HepG2 (cell line): ENCODE measurements around the gene GPR37L1. TPM values are rescaled to one million over a fixed set of nuclear protein-coding genes. Genes with fewer than 3 reads are reported as not detected.

Experiments used
- ARID3A ChIP-seq: IDR thresholded peaks from 2 replicates; pipeline ENCODE4 v1.6.1; 2012; ENCODE audit warnings: low read depth, low read length, improper control_type of control experiment
- CERS6 ChIP-seq: sonication (generic); formaldehyde crosslinking; IDR thresholded peaks from 2 replicates; pipeline ENCODE4 v1.5.0; 2020; ENCODE audit warnings: missing genetic modification reagents
- EED ChIP-seq: sonication (generic); formaldehyde crosslinking; IDR thresholded peaks from 2 replicates; pipeline ENCODE4 v1.5.0; 2020; ENCODE audit warnings: mild to moderate bottlenecking, missing genetic modification reagents
- GFI1 ChIP-seq: sonication (generic); formaldehyde crosslinking; IDR thresholded peaks from 2 replicates; pipeline ENCODE4 v1.5.0; 2020; ENCODE audit warnings: missing genetic modification reagents, mild to moderate bottlenecking, borderline replicate concordance
- JDP2 ChIP-seq: sonication (generic); formaldehyde crosslinking; IDR thresholded peaks from 2 replicates; pipeline ENCODE4 v1.8.1; 2022; ENCODE audit warnings: missing genetic modification reagents, borderline replicate concordance
- MED1 ChIP-seq: sonication (generic); formaldehyde crosslinking; IDR thresholded peaks from 2 replicates; pipeline ENCODE4 v1.4.0; 2020; ENCODE audit warnings: missing genetic modification reagents
- MTERF4 ChIP-seq: sonication (generic); formaldehyde crosslinking; IDR thresholded peaks from 2 replicates; pipeline ENCODE4 v1.8.0; 2023; ENCODE audit warnings: mild to moderate bottlenecking, missing genetic modification reagents
- MYPOP ChIP-seq: sonication (generic); formaldehyde crosslinking; IDR thresholded peaks from 2 replicates; pipeline ENCODE4 v1.8.1; 2023; ENCODE audit warnings: mild to moderate bottlenecking, moderate library complexity, missing genetic modification reagents
- SP1 ChIP-seq, 2 experiments: fragments of 450-650 bp in 1 of 2; sonication (generic) in 1 of 2; formaldehyde crosslinking in 1 of 2; IDR thresholded peaks; 2 replicates each; pipeline versions ENCODE4 v1.4.0 to v1.6.1; 2016 to 2020; ENCODE audit warnings: missing genetic modification reagents in 1 of 2
- ZBTB46 ChIP-seq: sonication (generic); formaldehyde crosslinking; IDR thresholded peaks from 2 replicates; pipeline ENCODE4 v1.4.0; 2020; ENCODE audit warnings: mild to moderate bottlenecking, missing genetic modification reagents, borderline replicate concordance
- ZNF143 ChIP-seq: sonication (generic); formaldehyde crosslinking; IDR thresholded peaks from 2 replicates; pipeline ENCODE4 v1.4.0; 2020; ENCODE audit warnings: missing genetic modification reagents
- ZNF512B ChIP-seq: sonication (generic); formaldehyde crosslinking; IDR thresholded peaks from 2 replicates; pipeline ENCODE4 v1.5.1; 2020; ENCODE audit warnings: missing genetic modification reagents, mild to moderate bottlenecking, borderline replicate concordance
- ZNF605 ChIP-seq: sonication (generic); formaldehyde crosslinking; IDR thresholded peaks from 2 replicates; pipeline ENCODE4 v1.8.0; 2022; ENCODE audit warnings: mild to moderate bottlenecking, missing genetic modification reagents
- ZNF614 ChIP-seq: IDR thresholded peaks from 2 replicates; pipeline ENCODE4 v1.6.1; 2018; ENCODE audit warnings: missing biosample characterization, missing genetic modification reagents, inconsistent platforms, borderline replicate concordance
- ZNF781 ChIP-seq: sonication (generic); formaldehyde crosslinking; IDR thresholded peaks from 2 replicates; pipeline ENCODE4 v1.5.1; 2020; ENCODE audit warnings: borderline replicate concordance, mild to moderate bottlenecking, missing genetic modification reagents; ENCODE audit errors: not compliant biosample characterization
- polyA plus RNA-seq, 8 experiments: library from polyadenylated mRNA; depleted of rRNA in 3 of 8; stranded (reverse) in 7 of 8; unstranded in 1 of 8; fragments of >200 nt; fragmentation: Illumina TruSeq in 4 of 8; extraction: Trizol in 4 of 8; gene quantifications; 2 replicates each; pipeline versions ENCODE4 v1.2.1 to v1.2.3, GENCODE V29; 2011 to 2016; ENCODE audit warnings: low read depth in 4 of 8, missing spikeins in 1 of 8, mixed read lengths in 1 of 8; ENCODE audit not compliant: insufficient read depth in 1 of 8
- total RNA-seq, 5 experiments: library from RNA; depleted of rRNA; stranded (reverse); fragments of >200 nt; fragmentation: Illumina TruSeq; extraction: Trizol; gene quantifications; 2 replicates each; pipeline ENCODE4 v1.2.3, GENCODE V29; 2016; ENCODE audit warnings: low read depth in 1 of 5

GPR37L1 gene
- total and polyA plus RNA-seq, 2 of the 13 experiments (the other 11 are each of a cell fraction or from before 2014, with no cell fraction given): 0.13 TPM; not detected in 1

- TF ChIP-seq ZNF605 (CRISPR knock-in tag): peak; percentile 63; the same call in 1 of the 2 replicates
- peak; percentile 76; the same call in 1 of the 2 replicates for TF ChIP-seq ZBTB46
- no peak for TF ChIP-seq JDP2 (CRISPR knock-in tag)
- no peak for TF ChIP-seq ZNF781 (CRISPR knock-in tag)
- no peak; the same call in 1 of the 2 replicates for TF ChIP-seq ZNF143
- 0 out of 2 replicates have a peak, but pooled peaks have one; percentile 14 for TF ChIP-seq EED
- 0 out of 2 replicates have a peak, but pooled peaks have one; percentile 61 for TF ChIP-seq ZNF614 (CRISPR knock-in tag)
- peak; percentile 92 for TF ChIP-seq MED1 (CRISPR knock-in tag)
- no peak; the same call in 1 of the 2 replicates for TF ChIP-seq MTERF4 (CRISPR knock-in tag)
- TF ChIP-seq GFI1 (CRISPR knock-in tag): peak; percentile 85; the same call in 1 of the 2 replicates
- TF ChIP-seq SP1 (IDR thresholded peaks at IDR 0.05): no peak
- no peak for TF ChIP-seq SP1 (CRISPR knock-in tag; IDR thresholded peaks at IDR 0.05)
- no peak for TF ChIP-seq ZNF512B (CRISPR knock-in tag)
- TF ChIP-seq ARID3A: peak; percentile 74
- TF ChIP-seq MYPOP (CRISPR knock-in tag): no peak; the same call in none of the 2 replicates
- TF ChIP-seq CERS6 (CRISPR knock-in tag): no peak
Observed at GRCh38 chr1:202084791-202085681, 37.7 kb upstream of the GPR37L1 start (continued).
